Measurements from ENCODE around the gene UBL5. TPM values are rescaled to one million over a fixed set of nuclear protein-coding genes. Genes with fewer than 3 reads are reported as not detected.
"Not testable (repeated sequence)": the region's sequence is repeated elsewhere in the genome, so short reads cannot be mapped to it uniquely, and the experiment has no call there.

Gene UBL5
- total RNA-seq, 1 donor from 2014 or later: 169 TPM

DNA sequence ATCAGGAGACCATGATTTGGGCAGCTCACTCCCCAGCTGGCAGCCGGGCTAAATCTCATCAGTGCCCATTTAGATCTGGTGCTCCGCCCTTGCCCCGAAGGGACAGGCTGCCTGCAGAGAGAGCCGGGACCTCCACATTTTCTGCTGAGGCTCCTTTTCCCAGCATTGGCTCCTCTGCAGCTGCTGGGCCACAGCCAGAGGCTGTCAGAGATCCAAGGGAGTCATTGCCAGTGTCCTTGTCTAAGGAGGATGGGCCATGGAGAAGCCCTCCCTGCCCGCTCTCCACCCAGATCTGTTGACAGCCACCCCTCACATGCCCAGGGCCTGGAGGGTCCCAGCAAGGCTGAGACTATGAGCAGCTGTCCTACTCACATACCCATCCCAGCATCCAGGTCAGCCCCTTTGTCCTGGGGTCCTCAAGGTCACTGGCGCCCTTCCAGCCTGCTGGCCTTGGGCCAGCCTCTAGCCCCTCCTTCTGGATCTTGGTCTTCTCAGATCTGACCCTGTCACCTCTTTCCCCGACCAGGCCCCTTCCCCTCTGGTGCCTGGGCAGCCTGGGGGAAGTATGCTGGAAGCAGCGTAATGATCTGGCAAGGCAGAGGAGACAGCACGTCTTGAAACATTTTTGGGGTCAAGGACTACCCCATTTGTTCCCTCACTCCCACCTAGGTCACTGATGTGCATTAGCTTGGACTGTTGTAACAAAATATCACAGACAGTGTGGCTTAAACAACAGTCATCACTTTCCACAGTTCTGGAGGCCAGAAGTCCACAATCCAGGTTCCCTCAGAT is 15.3 kb downstream of the UBL5 start:
- Histone ChIP-seq H3K4me3 (no peak overlapping the region), H3K9me3 (no peaks in the 10 kb centered on the region), H3K4me1 (no peaks in the 10 kb centered on the region), H3K27me3 (no peaks in the 10 kb centered on the region), H3K27ac (no peak overlapping the region), H3K36me3 (peaks cover 72 to 73% of the 10 kb centered on the region in 2 donors)
- DNase-seq (ENCODE audit: low spot score in 2 of 2): no peak
- intact Hi-C loops (cut with DNase I): no loop called here
- TF ChIP-seq CTCF (IDR thresholded peaks at IDR 0.05): no peak

DNA sequence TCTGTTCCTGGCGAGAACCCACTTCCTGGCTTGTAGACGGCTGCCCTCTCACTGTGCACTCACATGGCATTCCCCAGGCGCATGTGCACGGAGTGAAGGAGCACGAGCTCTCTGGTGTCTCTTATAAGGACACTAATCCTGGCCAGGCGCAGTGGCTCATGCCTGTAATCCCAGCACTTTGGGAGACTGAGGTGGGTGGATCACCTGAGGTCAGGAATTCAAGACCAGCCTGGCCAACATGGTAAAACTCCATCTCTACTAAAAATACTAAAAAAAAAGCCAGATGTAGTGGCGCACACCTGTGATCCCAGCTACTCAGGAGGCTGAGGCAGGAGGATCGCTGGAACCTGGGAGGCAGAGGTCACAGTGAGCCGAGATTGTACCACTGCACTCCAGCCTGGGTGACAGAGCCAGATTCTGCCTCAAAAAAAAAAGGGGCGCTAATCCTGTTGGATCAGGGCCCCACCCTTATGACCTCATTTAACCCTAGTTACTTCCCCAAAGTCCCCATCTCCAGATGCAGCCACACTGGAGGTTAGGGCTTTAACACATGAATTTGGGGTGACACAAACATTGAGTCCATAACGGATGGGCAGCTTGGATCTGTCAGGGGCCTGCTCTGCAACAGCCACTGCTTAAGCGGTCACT is 16.0 kb downstream of the UBL5 start:
- H3K4me3 ChIP-seq; H3K4me1 ChIP-seq; DNase-seq (ENCODE audit: low spot score in 2 of 2); H3K27ac ChIP-seq; H3K9me3 ChIP-seq; intact Hi-C loops (cut with DNase I); H3K27me3 ChIP-seq: not testable (repeated sequence)
- H3K36me3 ChIP-seq: peaks cover 69 to 74% of the 10 kb centered on the region in 2 donors

DNA sequence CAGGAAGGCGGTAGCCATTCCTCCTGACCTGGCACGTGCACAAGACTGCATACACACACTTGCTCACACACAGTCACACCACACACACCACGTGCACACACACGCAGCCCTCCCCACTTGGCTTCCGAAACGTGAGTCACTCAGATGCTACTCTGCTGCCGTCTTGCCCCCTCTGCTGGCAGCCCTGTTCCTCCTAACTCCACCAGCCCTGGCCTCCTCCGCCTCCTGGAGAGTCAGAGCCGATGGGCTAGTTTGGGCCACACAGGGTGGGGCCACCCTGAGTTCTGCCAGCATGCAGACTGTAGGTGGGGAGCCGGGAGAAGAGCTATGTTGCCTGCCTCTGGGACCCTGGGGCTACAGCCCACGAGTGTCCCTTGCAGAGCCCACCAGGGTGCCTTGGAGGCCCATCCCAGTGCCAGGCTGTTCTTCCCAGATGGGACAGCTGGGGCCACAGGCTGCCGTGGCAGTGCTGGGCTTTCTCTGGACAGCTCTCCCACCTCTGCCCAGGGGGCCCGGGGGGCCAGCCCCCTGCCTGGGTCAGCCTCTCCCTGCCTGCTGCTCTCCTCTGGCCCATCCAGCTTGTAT is 19.5 kb downstream of the UBL5 start:
- peak; percentile 27 to 82 for DNase-seq (ENCODE audit: low spot score in 2 of 2)
- Histone ChIP-seq H3K4me1 (no peaks in the 10 kb centered on the region), H3K27me3 (no peaks in the 10 kb centered on the region), H3K9me3 (no peaks in the 10 kb centered on the region), H3K27ac (peak overlapping the region in 1 of 2 donors; percentile 28), H3K36me3 (peaks cover 52 to 56% of the 10 kb centered on the region in 2 donors), H3K4me3 (no peak overlapping the region)
- peak in 2 of 3 experiments; percentile 39 to 46 for TF ChIP-seq CTCF (IDR thresholded peaks at IDR 0.05)
- intact Hi-C loops (cut with DNase I): no loop called here

DNA sequence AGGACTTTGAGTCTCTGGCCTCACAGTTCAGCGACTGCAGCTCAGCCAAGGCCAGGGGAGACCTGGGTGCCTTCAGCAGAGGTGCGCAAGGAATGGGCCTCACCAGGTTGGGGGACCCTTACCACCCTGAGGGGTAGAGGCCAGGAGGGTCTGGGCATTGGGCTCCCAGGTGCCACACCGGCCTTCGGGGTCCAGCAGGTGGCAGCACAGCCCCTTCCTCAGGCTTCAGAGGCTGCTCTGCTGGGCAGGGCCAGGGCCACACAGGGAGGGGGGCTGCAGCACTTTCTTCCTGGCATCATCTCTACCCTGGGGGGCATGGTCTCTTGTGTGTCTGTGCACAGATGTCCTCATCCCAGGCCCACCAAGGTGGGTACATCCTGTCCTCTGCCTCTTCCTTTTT is 20.3 kb downstream of the UBL5 start:
- Histone ChIP-seq H3K4me3 (no peak overlapping the region), H3K27ac (no peak overlapping the region)

GRCh38 chr19:9848762-9849161 is 21.0 kb downstream of the UBL5 start:
- no peak for DNase-seq (ENCODE audit: low spot score in 2 of 2)
- intact Hi-C loops (cut with DNase I): no loop called here
- no peaks in the 10 kb centered on the region for H3K9me3 ChIP-seq
- peaks cover 38 to 41% of the 10 kb centered on the region in 2 donors for H3K36me3 ChIP-seq
- H3K4me1 ChIP-seq: no peaks in the 10 kb centered on the region
- no peak for TF ChIP-seq CTCF (IDR thresholded peaks at IDR 0.05)
- no peak overlapping the region for H3K4me3 ChIP-seq
- no peaks in the 10 kb centered on the region for H3K27me3 ChIP-seq
- no peak overlapping the region for H3K27ac ChIP-seq

More for the DNA sequence above, 20.3 kb downstream of the UBL5 start:
- no peaks in the 10 kb centered on the region for H3K9me3 ChIP-seq
- no peaks in the 10 kb centered on the region for H3K4me1 ChIP-seq
- H3K27me3 ChIP-seq: no peaks in the 10 kb centered on the region
- TF ChIP-seq CTCF (IDR thresholded peaks at IDR 0.05): no peak
- DNase-seq (ENCODE audit: low spot score in 2 of 2): no peak
- peaks cover 45 to 47% of the 10 kb centered on the region in 2 donors for H3K36me3 ChIP-seq
- intact Hi-C loops (cut with DNase I): no loop called here

GRCh38 chr19:9849791-9850190 is 22.1 kb downstream of the UBL5 start:
- no peak for DNase-seq (ENCODE audit: low spot score in 2 of 2)
- Histone ChIP-seq H3K36me3 (peaks cover 28 to 32% of the 10 kb centered on the region in 2 donors), H3K27ac (no peak overlapping the region), H3K9me3 (no peaks in the 10 kb centered on the region), H3K27me3 (no peaks in the 10 kb centered on the region), H3K4me1 (no peaks in the 10 kb centered on the region), H3K4me3 (no peak overlapping the region)
- intact Hi-C loops (cut with DNase I): no loop called here
- no peak for TF ChIP-seq CTCF (IDR thresholded peaks at IDR 0.05)

Measured in ascending aorta (tissue), 2 donors.